NT2/D1 (cell line): Measurements from ENCODE around the gene ACAP3.

Source experiments
- YY1 ChIP-seq: IDR thresholded peaks from 2 replicates; pipeline ENCODE4 v1.6.1; 2011; ENCODE audit not compliant: insufficient read length, insufficient read depth
- ZNF274 ChIP-seq: IDR thresholded peaks from 2 replicates; pipeline ENCODE4 v1.6.1; 2011; ENCODE audit warnings: mild to moderate bottlenecking, low read depth, low read length

GRCh38 chr1:1286313-1287261, 21.1 kb downstream of the ACAP3 start:
- TF ChIP-seq ZNF274 (no peak), YY1 (no peak)
